ENCODE data around the gene HIF3A. TPM values are rescaled to one million over a fixed set of nuclear protein-coding genes. Genes with fewer than 3 reads are reported as not detected.

The HIF3A gene
- total and polyA plus RNA-seq, 9 of the 15 experiments (the other 6 are each of a cell fraction or from before 2014, with no cell fraction given) = 0.29 TPM; not detected in 8

DNA sequence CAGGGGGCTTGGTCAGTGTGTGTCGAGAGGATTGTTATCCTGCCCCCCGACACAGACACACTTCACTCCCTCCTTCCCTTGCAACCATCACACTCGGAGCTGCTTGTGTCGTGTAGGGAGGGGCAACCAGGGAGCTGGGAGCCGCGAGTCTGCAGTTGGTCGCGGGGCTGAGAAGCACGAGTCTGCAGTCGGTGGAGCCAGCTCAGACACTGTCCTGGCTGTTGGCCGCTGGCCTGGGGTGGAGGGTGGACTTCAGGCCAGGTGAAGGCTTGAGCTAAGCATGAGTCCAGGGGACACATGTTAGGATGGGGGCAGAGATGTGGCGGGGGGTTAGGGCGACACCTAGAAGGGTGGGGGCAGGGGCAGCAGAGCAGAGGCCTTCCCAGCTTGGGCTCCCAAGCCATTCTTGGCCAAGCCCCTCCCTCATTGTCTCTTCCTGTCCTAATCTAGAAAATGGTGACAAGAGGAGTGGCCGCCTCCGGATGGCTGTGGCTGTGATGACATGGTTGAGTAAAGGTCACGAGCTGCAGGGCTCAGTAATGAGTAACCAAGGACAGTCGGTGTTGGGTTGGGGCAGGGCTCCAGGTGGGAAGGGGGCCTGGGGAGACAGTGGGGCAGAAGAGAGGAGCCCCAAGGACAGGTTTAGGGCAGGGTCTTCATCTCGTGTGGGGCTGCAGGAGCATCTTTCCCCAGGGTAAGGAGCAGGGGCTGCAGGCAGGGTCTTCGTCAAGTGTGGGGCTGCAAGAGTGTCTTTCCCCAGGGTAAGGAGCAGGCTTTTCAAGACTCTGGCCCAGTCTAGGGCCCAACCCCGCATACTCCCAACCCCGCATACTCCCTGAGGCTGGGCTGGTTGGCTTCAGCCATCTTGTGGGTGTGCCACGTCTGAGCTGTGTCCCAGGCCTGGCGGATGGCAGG lies 58.6 kb downstream of the HIF3A start:
- intact Hi-C loops (cut with micrococcal nuclease) = no loop called here
- H3K79me2 ChIP-seq (ENCODE audit: control insufficient read depth, insufficient read depth, low read length) = peaks cover 66% of the 10 kb centered on the region
- no TSS peak for BruUV-seq (replicated peaks)
- peaks cover 0 to 22% of the 10 kb centered on the region in 2 experiments for H3K4me1 ChIP-seq (replicated peaks in 1 of 2; ENCODE audit: control insufficient read depth in 2 of 2, insufficient read depth in 2 of 2, low read length in 2 of 2)
- no peaks in the 10 kb centered on the region for H3K27me3 ChIP-seq (ENCODE audit: control insufficient read depth in 2 of 2, insufficient read depth in 2 of 2, low read length in 2 of 2)
- DNase-seq (ENCODE audit: extremely low read depth in 1 of 4, low spot score in 3 of 4) (peak in 2 of 4 experiments; percentile 59 to 66), ATAC-seq (peak; percentile 83), FAIRE-seq (peak; percentile 61)
- peak overlapping the region in 1 of 2 experiments; percentile 56; a peak in 3 of 4 replicates for H3K9ac ChIP-seq (ENCODE audit: insufficient read depth in 1 of 2, low read depth in 2 of 2, low read length in 2 of 2)
- in situ Hi-C loops (cut with MboI) = no loop called here
- H2AFZ ChIP-seq (ENCODE audit: low read depth, low read length) = no peak overlapping the region
- 53% methylated on average over 17 of the region's 23 CpGs for WGBS (ENCODE audit: insufficient coverage, low coverage, missing lambda C conversion rate)
- CTCF ChIA-PET (ENCODE audit: low intra/inter-chr PET ratio) = no interaction called here
- peak overlapping the region; percentile 41; the same call in 2 of the 3 replicates for H3K27ac ChIP-seq (ENCODE audit: extremely low read depth, low read depth, low read length)
- no peak overlapping the region for H3K4me3 ChIP-seq
- peaks cover 90% of the 10 kb centered on the region for H3K36me3 ChIP-seq (ENCODE audit: control insufficient read depth, insufficient read depth, low read length)
- POLR2A ChIA-PET = interaction anchor here (1.1 kb wide), 1 partner anchor 15 kb away, joined by 4 read pairs; no protein-coding TSS in a partner anchor
- no peaks in the 10 kb centered on the region for H3K9me3 ChIP-seq (replicated peaks; ENCODE audit: control insufficient read depth, insufficient read depth, low read depth, low read length)
- peaks cover 6% of the 10 kb centered on the region; the same call in 1 of the 2 replicates for H4K20me1 ChIP-seq (replicated peaks; ENCODE audit: control insufficient read depth, insufficient read depth, low read length)
- H3K9me1 ChIP-seq (ENCODE audit: control insufficient read depth, insufficient read depth, low read length) = no peaks in the 10 kb centered on the region
- H3K4me2 ChIP-seq (ENCODE audit: insufficient read depth, low read length) = no peak overlapping the region
- TF ChIP-seq, protein P1, sequence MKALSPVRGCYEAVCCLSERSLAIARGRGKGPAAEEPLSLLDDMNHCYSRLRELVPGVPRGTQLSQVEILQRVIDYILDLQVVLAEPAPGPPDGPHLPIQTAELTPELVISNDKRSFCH (CRISPR knock-in tag; IDR thresholded peaks at IDR 0.05) = no peak
- TF ChIP-seq, protein P1 (tag; IDR thresholded peaks at IDR 0.05) = peak; percentile 66; the same call in 1 of the 2 replicates
- TF ChIP-seq, protein P2, sequence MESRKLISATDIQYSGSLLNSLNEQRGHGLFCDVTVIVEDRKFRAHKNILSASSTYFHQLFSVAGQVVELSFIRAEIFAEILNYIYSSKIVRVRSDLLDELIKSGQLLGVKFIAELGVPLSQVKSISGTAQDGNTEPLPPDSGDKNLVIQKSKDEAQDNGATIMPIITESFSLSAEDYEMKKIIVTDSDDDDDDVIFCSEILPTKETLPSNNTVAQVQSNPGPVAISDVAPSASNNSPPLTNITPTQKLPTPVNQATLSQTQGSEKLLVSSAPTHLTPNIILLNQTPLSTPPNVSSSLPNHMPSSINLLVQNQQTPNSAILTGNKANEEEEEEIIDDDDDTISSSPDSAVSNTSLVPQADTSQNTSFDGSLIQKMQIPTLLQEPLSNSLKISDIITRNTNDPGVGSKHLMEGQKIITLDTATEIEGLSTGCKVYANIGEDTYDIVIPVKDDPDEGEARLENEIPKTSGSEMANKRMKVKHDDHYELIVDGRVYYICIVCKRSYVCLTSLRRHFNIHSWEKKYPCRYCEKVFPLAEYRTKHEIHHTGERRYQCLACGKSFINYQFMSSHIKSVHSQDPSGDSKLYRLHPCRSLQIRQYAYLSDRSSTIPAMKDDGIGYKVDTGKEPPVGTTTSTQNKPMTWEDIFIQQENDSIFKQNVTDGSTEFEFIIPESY (CRISPR knock-in tag; IDR thresholded peaks at IDR 0.05) = peak; percentile 40; the same call in 1 of the 2 replicates
- 0 out of 2 replicates have a peak, but pooled peaks have one; percentile 41 for TF ChIP-seq THRAP3 (IDR thresholded peaks at IDR 0.05; ENCODE audit: borderline replicate concordance)
- TF ChIP-seq NFIC (IDR thresholded peaks at IDR 0.05) = no peak
- no peak for TF ChIP-seq ZNF217 (CRISPR knock-in tag; IDR thresholded peaks at IDR 0.05)
- no peak for TF ChIP-seq ELF2 (CRISPR knock-in tag; IDR thresholded peaks at IDR 0.05)
- TF ChIP-seq, protein P3, sequence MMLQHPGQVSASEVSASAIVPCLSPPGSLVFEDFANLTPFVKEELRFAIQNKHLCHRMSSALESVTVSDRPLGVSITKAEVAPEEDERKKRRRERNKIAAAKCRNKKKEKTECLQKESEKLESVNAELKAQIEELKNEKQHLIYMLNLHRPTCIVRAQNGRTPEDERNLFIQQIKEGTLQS (IDR thresholded peaks at IDR 0.05) = peak; percentile 40; the same call in 1 of the 2 replicates
- TF ChIP-seq, protein P3 (CRISPR knock-in tag; conservative IDR thresholded peaks at IDR 0.05) = no peak
- no peak for TF ChIP-seq TRIM25 (IDR thresholded peaks at IDR 0.05; ENCODE audit: borderline replicate concordance)
- TF ChIP-seq MLLT1 (IDR thresholded peaks at IDR 0.05) = peak in 1 of 2 experiments; percentile 71; a peak in 1 of 4 replicates
- no peak for TF ChIP-seq RCOR1 (IDR thresholded peaks at IDR 0.05; ENCODE audit: borderline replicate concordance in 1 of 2, low read depth in 2 of 2, low read length in 2 of 2)
- no peak for TF ChIP-seq TRIM28 (IDR thresholded peaks at IDR 0.05)
